ENCODE measurements around the gene BMPR1A.
"Not testable (repeated sequence)": the region's sequence is repeated elsewhere in the genome, so short reads cannot be mapped to it uniquely, and the experiment has no call there.

DNA sequence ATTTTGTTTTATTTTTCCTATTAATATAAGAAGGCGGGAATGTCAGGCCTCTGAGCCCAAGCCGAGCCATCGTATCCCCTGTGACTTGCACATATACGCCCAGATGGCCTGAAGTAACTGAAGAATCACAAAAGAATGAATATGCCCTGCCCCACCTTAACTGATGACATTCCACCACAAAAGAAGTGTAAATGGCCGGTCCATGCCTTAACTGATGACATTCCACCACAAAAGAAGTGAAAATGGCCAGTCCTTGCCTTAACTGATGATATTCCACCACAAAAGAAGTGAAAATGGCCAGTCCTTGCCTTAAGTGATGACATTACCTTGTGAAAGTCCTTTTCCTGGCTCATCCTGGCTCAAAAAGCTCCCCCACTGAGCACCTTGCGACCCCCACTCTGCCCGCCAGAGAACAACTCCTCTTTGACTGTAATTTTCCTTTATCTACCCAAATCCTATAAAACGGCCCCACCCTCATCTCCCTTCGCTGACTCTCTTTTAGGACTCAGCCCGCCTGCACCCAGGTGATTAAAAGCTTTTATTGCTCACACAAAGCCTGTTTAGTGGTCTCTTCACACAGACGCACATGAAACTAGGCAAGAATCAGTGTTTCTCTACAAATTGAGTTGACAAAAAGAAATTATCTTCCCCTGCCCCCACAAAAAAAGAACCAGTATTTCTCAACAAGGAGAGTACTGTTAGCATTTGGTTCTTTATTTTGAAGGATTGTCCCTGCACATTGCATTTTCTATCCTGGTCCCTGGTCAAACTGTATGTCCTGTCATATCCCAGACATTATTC is 108.8 kb downstream of the BMPR1A start:
- not testable (repeated sequence) for TF ChIP-seq REST (IDR thresholded peaks at IDR 0.05; ENCODE audit: low read depth); RAD21 (IDR thresholded peaks at IDR 0.05; ENCODE audit: low read depth); EZH2 (IDR thresholded peaks at IDR 0.05); EGR1 (IDR thresholded peaks at IDR 0.05; ENCODE audit: low read depth); CTCF (IDR thresholded peaks at IDR 0.05 in 2 of 3, conservative IDR thresholded peaks at IDR 0.05 in 1 of 3; ENCODE audit: borderline replicate concordance in 1 of 3, insufficient read depth in 1 of 3, low read depth in 2 of 3, low read length in 2 of 3); POLR2AphosphoS5 (IDR thresholded peaks at IDR 0.05; ENCODE audit: low read depth, low read length); JUND (IDR thresholded peaks at IDR 0.05); SRF (IDR thresholded peaks at IDR 0.05; ENCODE audit: low read depth); POLR2A (IDR thresholded peaks at IDR 0.05; ENCODE audit: borderline replicate concordance, extremely low read depth, insufficient read depth, insufficient read length); ZNF274 (IDR thresholded peaks at IDR 0.05; ENCODE audit: low read depth, low read length); FOSL1 (IDR thresholded peaks at IDR 0.05; ENCODE audit: low read depth); SP1 (IDR thresholded peaks at IDR 0.05; ENCODE audit: low read depth); EZH2phosphoT487 (IDR thresholded peaks at IDR 0.05; ENCODE audit: borderline replicate concordance)
- TF ChIP-seq, protein P1, sequence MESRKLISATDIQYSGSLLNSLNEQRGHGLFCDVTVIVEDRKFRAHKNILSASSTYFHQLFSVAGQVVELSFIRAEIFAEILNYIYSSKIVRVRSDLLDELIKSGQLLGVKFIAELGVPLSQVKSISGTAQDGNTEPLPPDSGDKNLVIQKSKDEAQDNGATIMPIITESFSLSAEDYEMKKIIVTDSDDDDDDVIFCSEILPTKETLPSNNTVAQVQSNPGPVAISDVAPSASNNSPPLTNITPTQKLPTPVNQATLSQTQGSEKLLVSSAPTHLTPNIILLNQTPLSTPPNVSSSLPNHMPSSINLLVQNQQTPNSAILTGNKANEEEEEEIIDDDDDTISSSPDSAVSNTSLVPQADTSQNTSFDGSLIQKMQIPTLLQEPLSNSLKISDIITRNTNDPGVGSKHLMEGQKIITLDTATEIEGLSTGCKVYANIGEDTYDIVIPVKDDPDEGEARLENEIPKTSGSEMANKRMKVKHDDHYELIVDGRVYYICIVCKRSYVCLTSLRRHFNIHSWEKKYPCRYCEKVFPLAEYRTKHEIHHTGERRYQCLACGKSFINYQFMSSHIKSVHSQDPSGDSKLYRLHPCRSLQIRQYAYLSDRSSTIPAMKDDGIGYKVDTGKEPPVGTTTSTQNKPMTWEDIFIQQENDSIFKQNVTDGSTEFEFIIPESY (IDR thresholded peaks at IDR 0.05; ENCODE audit: extremely low read depth, insufficient replicate concordance, low read length) = not testable (repeated sequence)
